MM.1S (cell line): ENCODE results near the gene TMEM59.

ENCODE experiments used
- CTCF ChIP-seq: fragments of 300-600 bp; sonication (generic); IDR thresholded peaks from 2 replicates; pipeline ENCODE4 v1.5.1; 2016; ENCODE audit warnings: antibody characterized with exemption, low read length, mixed read lengths
- EZH2 ChIP-seq: fragments of 300-600 bp; sonication (generic); optimal IDR thresholded peaks from 2 replicates; pipeline ENCODE3; 2017; ENCODE audit warnings: low read depth, mild to moderate bottlenecking, antibody characterized with exemption, low read length, mixed read lengths

GRCh38 chr1:54037476-54037875 lies 15.5 kb downstream of the TMEM59 start:
- TF ChIP-seq CTCF (no peak), EZH2 (no peak)
